H9 (cell line): ENCODE results near the gene ELOVL6. TPM values are rescaled to one million over a fixed set of nuclear protein-coding genes. Genes with fewer than 3 reads are reported as not detected.
A peak's percentile ranks its signal among the peaks of the same experiment; 100 is the strongest.

ENCODE experiments used
- DNase-seq: peaks from one replicate; pipeline ENCODE4 v3.0.0-alpha.2; 2017
- H2AFZ ChIP-seq: one replicate; pipeline ENCODE4 v1.6.1; 2013; ENCODE audit warnings: mild to moderate bottlenecking, low read length, control low read depth, moderate library complexity
- H2AK5ac ChIP-seq: 2 replicates; pipeline ENCODE4 v1.6.1; 2013; ENCODE audit warnings: low read length, control low read depth, mixed read lengths; ENCODE audit not compliant: insufficient read length
- H2BK120ac ChIP-seq: one replicate; pipeline ENCODE4 v1.6.1; 2013; ENCODE audit warnings: low read depth, mild to moderate bottlenecking, low read length, control low read depth, inconsistent platforms; ENCODE audit not compliant: poor library complexity, severe bottlenecking
- H2BK12ac ChIP-seq: 2 replicates; pipeline ENCODE4 v1.6.1; 2013; ENCODE audit warnings: low read length, control low read depth, mixed read lengths, low read depth; ENCODE audit not compliant: insufficient read length
- H2BK15ac ChIP-seq: 2 replicates; pipeline ENCODE4 v1.6.1; 2013; ENCODE audit warnings: low read depth, low read length, control low read depth
- H2BK20ac ChIP-seq: one replicate; pipeline ENCODE4 v1.6.1; 2013; ENCODE audit warnings: low read depth, mild to moderate bottlenecking, low read length, control low read depth, inconsistent platforms; ENCODE audit not compliant: poor library complexity, severe bottlenecking
- H2BK5ac ChIP-seq: 2 replicates; pipeline ENCODE4 v1.6.1; 2013; ENCODE audit warnings: low read length, control low read depth, mixed read lengths; ENCODE audit not compliant: insufficient read length
- H3K14ac ChIP-seq: 2 replicates; pipeline ENCODE4 v1.6.1; 2013; ENCODE audit warnings: low read length, control low read depth; ENCODE audit not compliant: insufficient read depth
- H3K18ac ChIP-seq: 2 replicates; pipeline ENCODE4 v1.6.1; 2013; ENCODE audit warnings: low read depth, mild to moderate bottlenecking, mixed read lengths, low read length, control low read depth; ENCODE audit not compliant: insufficient read length
- H3K23ac ChIP-seq: 2 replicates; pipeline ENCODE4 v1.6.1; 2013; ENCODE audit warnings: low read length, control low read depth, mixed read lengths, low read depth; ENCODE audit not compliant: insufficient read length
- H3K23me2 ChIP-seq: 2 replicates; pipeline ENCODE4 v1.6.1; 2013; ENCODE audit warnings: low read depth, mild to moderate bottlenecking, mixed read lengths, low read length, control low read depth; ENCODE audit not compliant: insufficient read length, poor library complexity, severe bottlenecking
- H3K27ac ChIP-seq: 2 replicates; pipeline ENCODE4 v1.5.1; 2013; ENCODE audit warnings: low read length, control low read depth, mixed read lengths, low read depth; ENCODE audit not compliant: insufficient read length
- H3K27me3 ChIP-seq: 2 replicates; pipeline ENCODE4 v1.6.1; 2013; ENCODE audit warnings: low read length, control low read depth, inconsistent platforms; ENCODE audit not compliant: insufficient read depth
- H3K4ac ChIP-seq: 2 replicates; pipeline ENCODE4 v1.6.1; 2013; ENCODE audit warnings: low read depth, mild to moderate bottlenecking, control low read depth, inconsistent platforms, low read length, moderate library complexity
- H3K4me1 ChIP-seq: 2 replicates; pipeline ENCODE4 v1.6.1; 2013; ENCODE audit warnings: low read length, control low read depth, inconsistent platforms; ENCODE audit not compliant: insufficient read depth
- H3K4me2 ChIP-seq: 2 replicates; pipeline ENCODE4 v1.6.1; 2013; ENCODE audit warnings: low read length, control low read depth, mixed read lengths; ENCODE audit not compliant: insufficient read length, insufficient read depth
- H3K56ac ChIP-seq: 2 replicates; pipeline ENCODE4 v1.6.1; 2013; ENCODE audit warnings: low read depth, mild to moderate bottlenecking, mixed read lengths, low read length, control low read depth; ENCODE audit not compliant: insufficient read length
- H3K79me1 ChIP-seq: 2 replicates; pipeline ENCODE4 v1.6.1; 2013; ENCODE audit warnings: low read depth, mild to moderate bottlenecking, moderate library complexity, low read length, control low read depth, inconsistent platforms; ENCODE audit not compliant: insufficient read depth, poor library complexity, severe bottlenecking
- H3K79me2 ChIP-seq: 2 replicates; pipeline ENCODE4 v1.6.1; 2013; ENCODE audit warnings: low read length, control low read depth, inconsistent platforms; ENCODE audit not compliant: insufficient read depth
- H3K9ac ChIP-seq: 2 replicates; pipeline ENCODE4 v1.6.1; 2013; ENCODE audit warnings: low read length, control low read depth, mixed read lengths; ENCODE audit not compliant: insufficient read length; ENCODE audit errors: extremely low read depth
- H3K9me3 ChIP-seq: one replicate; pipeline ENCODE4 v1.6.1; 2013; ENCODE audit warnings: low read depth, low read length, inconsistent platforms; ENCODE audit not compliant: control insufficient read depth
- H3T11ph ChIP-seq: one replicate; pipeline ENCODE4 v1.6.1; 2013; ENCODE audit warnings: mild to moderate bottlenecking, low read length, control low read depth, inconsistent platforms
- H4K20me1 ChIP-seq: one replicate; pipeline ENCODE4 v1.6.1; 2013; ENCODE audit not compliant: control insufficient read depth, insufficient read length, insufficient read depth
- H4K5ac ChIP-seq: 2 replicates; pipeline ENCODE4 v1.6.1; 2013; ENCODE audit warnings: low read depth, mild to moderate bottlenecking, mixed read lengths, low read length, control low read depth; ENCODE audit not compliant: insufficient read length
- H4K8ac ChIP-seq: replicated peaks from 2 replicates; pipeline ENCODE4 v1.6.1; 2013; ENCODE audit warnings: low read length, control low read depth, mixed read lengths, low read depth; ENCODE audit not compliant: insufficient read length
- H4K91ac ChIP-seq: 2 replicates; pipeline ENCODE4 v1.6.1; 2013; ENCODE audit warnings: low read depth, mild to moderate bottlenecking, moderate library complexity, mixed read lengths, low read length, control low read depth; ENCODE audit not compliant: insufficient read length
- H3K27ac Mint-ChIP-seq, 3 experiments: 2 replicates in 2 of 3; 3 replicates in 1 of 3; pipeline ENCODE4 v1.8.0; 2020 to 2021; ENCODE audit warnings: mixed read lengths in 3 of 3, mild to moderate bottlenecking in 1 of 3, moderate library complexity in 1 of 3
- H3K27me3 Mint-ChIP-seq: 2 replicates; pipeline ENCODE4 v1.8.0; 2021; ENCODE audit warnings: low read depth, mild to moderate bottlenecking, moderate library complexity, mixed read lengths
- H3K36me3 Mint-ChIP-seq, 3 experiments: 2 replicates in 2 of 3; 3 replicates in 1 of 3; pipeline ENCODE4 v1.8.0; 2020 to 2021; ENCODE audit warnings: low read depth in 3 of 3, mixed read lengths in 3 of 3; ENCODE audit not compliant: insufficient read depth in 1 of 3
- H3K4me1 Mint-ChIP-seq, 2 experiments: 2 replicates each; pipeline ENCODE4 v1.8.0; 2020; ENCODE audit warnings: mixed read lengths in 2 of 2
- H3K4me3 Mint-ChIP-seq, 2 experiments: 2 replicates in 1 of 2; 3 replicates in 1 of 2; pipeline ENCODE4 v1.8.0; 2020 to 2021; ENCODE audit warnings: mild to moderate bottlenecking in 2 of 2, mixed read lengths in 2 of 2, moderate library complexity in 1 of 2
- H3K9me3 Mint-ChIP-seq, 2 experiments: 2 replicates in 1 of 2; 3 replicates in 1 of 2; pipeline ENCODE4 v1.8.0; 2020; ENCODE audit warnings: mild to moderate bottlenecking in 2 of 2, mixed read lengths in 2 of 2, moderate library complexity in 1 of 2
- WGBS: extraction: QIAGEN DNeasy Blood & Tissue Kit; methylation state at CpG from one replicate; pipeline ENCODE4 v1.1.7; 2013; ENCODE audit warnings: missing lambda C conversion rate, low lambda C conversion rate, mixed read lengths; ENCODE audit not compliant: insufficient read length; ENCODE audit errors: extremely low coverage; 5-methylcytosine and 5-hydroxymethylcytosine counted together
- total RNA-seq: library from RNA; stranded (reverse); gene quantifications from 2 replicates; pipeline ENCODE4 v1.2.1, GENCODE V29; 2021
- TF ChIP-seq, protein P1 (sequence below): fragments of 200-600 bp; sonication (generic); conservative IDR thresholded peaks from 3 replicates; pipeline ENCODE4 v1.8.0; 2021; ENCODE audit warnings: antibody characterized with exemption, mild to moderate bottlenecking

The ELOVL6 gene
- total RNA-seq, 1 experiment from 2014 or later = 64.6 TPM

- no peaks in the 10 kb centered on the region for H3K4me1 ChIP-seq
- TF ChIP-seq, protein P1, sequence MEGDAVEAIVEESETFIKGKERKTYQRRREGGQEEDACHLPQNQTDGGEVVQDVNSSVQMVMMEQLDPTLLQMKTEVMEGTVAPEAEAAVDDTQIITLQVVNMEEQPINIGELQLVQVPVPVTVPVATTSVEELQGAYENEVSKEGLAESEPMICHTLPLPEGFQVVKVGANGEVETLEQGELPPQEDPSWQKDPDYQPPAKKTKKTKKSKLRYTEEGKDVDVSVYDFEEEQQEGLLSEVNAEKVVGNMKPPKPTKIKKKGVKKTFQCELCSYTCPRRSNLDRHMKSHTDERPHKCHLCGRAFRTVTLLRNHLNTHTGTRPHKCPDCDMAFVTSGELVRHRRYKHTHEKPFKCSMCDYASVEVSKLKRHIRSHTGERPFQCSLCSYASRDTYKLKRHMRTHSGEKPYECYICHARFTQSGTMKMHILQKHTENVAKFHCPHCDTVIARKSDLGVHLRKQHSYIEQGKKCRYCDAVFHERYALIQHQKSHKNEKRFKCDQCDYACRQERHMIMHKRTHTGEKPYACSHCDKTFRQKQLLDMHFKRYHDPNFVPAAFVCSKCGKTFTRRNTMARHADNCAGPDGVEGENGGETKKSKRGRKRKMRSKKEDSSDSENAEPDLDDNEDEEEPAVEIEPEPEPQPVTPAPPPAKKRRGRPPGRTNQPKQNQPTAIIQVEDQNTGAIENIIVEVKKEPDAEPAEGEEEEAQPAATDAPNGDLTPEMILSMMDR = no peak
- Mint-ChIP-seq H3K27ac (peak overlapping the region in 1 of 3 experiments; percentile 64; a peak in 1 of 7 replicates), H3K9me3 (no peaks in the 10 kb centered on the region), H3K27me3 (no peaks in the 10 kb centered on the region), H3K4me1 (peaks cover 5 to 15% of the 10 kb centered on the region in 2 experiments; a peak in 2 of 4 replicates), H3K36me3 (peaks cover 4 to 23% (median 5%) of the 10 kb centered on the region in 3 experiments; a peak in 5 of 7 replicates), H3K4me3 (no peak overlapping the region)
- H4K8ac ChIP-seq = no peak overlapping the region
- WGBS = no CpG with 5 or more reads among the region's 3 CpGs
- H4K91ac ChIP-seq = no peak overlapping the region
- H3K79me2 ChIP-seq = peaks cover 6% of the 10 kb centered on the region; the same call in 1 of the 2 replicates
- H4K20me1 ChIP-seq = no peaks in the 10 kb centered on the region
- H3K18ac ChIP-seq = no peak overlapping the region
- H2BK120ac ChIP-seq = no peak overlapping the region
- no peak overlapping the region for H3K27ac ChIP-seq
- no peak overlapping the region for H3K56ac ChIP-seq
- no peak overlapping the region for H2BK20ac ChIP-seq
- no peaks in the 10 kb centered on the region for H3K27me3 ChIP-seq
- H3T11ph ChIP-seq = no peak overlapping the region
- no peak overlapping the region for H2BK15ac ChIP-seq
- no peak overlapping the region for H2AK5ac ChIP-seq
- H3K4me2 ChIP-seq = no peak overlapping the region
- H3K23ac ChIP-seq = no peak overlapping the region
- no peak for DNase-seq
- no peaks in the 10 kb centered on the region for H3K9me3 ChIP-seq
- H3K9ac ChIP-seq = no peak overlapping the region
- H2BK5ac ChIP-seq = no peak overlapping the region
- no peaks in the 10 kb centered on the region for H3K23me2 ChIP-seq
- no peak overlapping the region for H4K5ac ChIP-seq
- H2BK12ac ChIP-seq = no peak overlapping the region
- no peak overlapping the region for H2AFZ ChIP-seq
- H3K4ac ChIP-seq = no peak overlapping the region
- no peak overlapping the region for H3K14ac ChIP-seq
- H3K79me1 ChIP-seq = no peaks in the 10 kb centered on the region
Measured at GRCh38 chr4:110129544-110129943, 68.9 kb downstream of the ELOVL6 start.
